ENCODE results near the gene AKR1D1.

The AKR1D1 gene

GRCh38 chr7:138166681-138167080, 90.4 kb downstream of the AKR1D1 start:
- ATAC-seq (no peak), DNase-seq (no peak)

GRCh38 chr7:138167222-138167621, 91.0 kb downstream of the AKR1D1 start:
- no peak for DNase-seq
- ATAC-seq, result no peak

GRCh38 chr7:138167869-138168296, 91.6 kb downstream of the AKR1D1 start:
- no peak for ATAC-seq

More at GRCh38 chr7:138167869-138168296, 91.6 kb downstream of the AKR1D1 start:
- DNase-seq, result no peak
